Thyroid gland (tissue), 4 donors: ENCODE data around the gene PLN. TPM values are rescaled to one million over a fixed set of nuclear protein-coding genes. Genes with fewer than 3 reads are reported as not detected.

Experiments
- DNase-seq, 2 donors: peaks; one replicate each; pipeline ENCODE4 v3.0.0-alpha.2; 2019
- H3K27ac ChIP-seq, 3 donors: fragments of 200-600 bp; sonication (generic); 1 replicate in 2 of 3; 2 replicates in 1 of 3; pipeline ENCODE4 v1.5.1; 2016 to 2019; ENCODE audit warnings: mild to moderate bottlenecking in 1 of 3, moderate library complexity in 1 of 3
- H3K27me3 ChIP-seq: fragments of 200-600 bp; sonication (generic); one replicate; pipeline ENCODE4 v1.5.1; 2019
- H3K36me3 ChIP-seq, 2 donors: fragments of 200-600 bp; sonication (generic); one replicate each; pipeline ENCODE4 v1.5.1; 2016 to 2019
- H3K4me1 ChIP-seq, 2 donors: fragments of 200-600 bp; sonication (generic); one replicate each; pipeline ENCODE4 v1.5.1; 2017 to 2019
- H3K4me3 ChIP-seq, 3 donors: fragments of 200-600 bp; sonication (generic); replicated peaks in 1 of 3; 1 replicate in 2 of 3; 2 replicates in 1 of 3; pipeline ENCODE4 v1.5.1; 2016; ENCODE audit warnings: mild to moderate bottlenecking in 1 of 3
- H3K9me3 ChIP-seq: fragments of 200-600 bp; sonication (generic); one replicate; pipeline ENCODE4 v1.5.1; 2017
- CTCF ChIP-seq, 6 experiments: fragments of 200-600 bp in 3 of 6; fragments of 450-650 bp in 3 of 6; sonication (generic) in 3 of 6; IDR thresholded peaks; one replicate each; pipeline ENCODE4 v1.5.1; 2016 to 2019; ENCODE audit warnings: antibody characterized with exemption in 6 of 6, mild to moderate bottlenecking in 2 of 6, inconsistent platforms in 1 of 6, moderate library complexity in 1 of 6
- POLR2A ChIP-seq, 2 donors: fragments of 450-650 bp; IDR thresholded peaks; one replicate each; pipeline ENCODE4 v1.6.1; 2017; ENCODE audit warnings: antibody characterized with exemption in 2 of 2, mild to moderate bottlenecking in 2 of 2, moderate library complexity in 1 of 2
- WGBS, 2 donors: methylation state at CpG; one replicate each; pipeline ENCODE4 v1.1.5; 2017; 5-methylcytosine and 5-hydroxymethylcytosine counted together
- intact Hi-C: fragments of 100-400 bp; cut with DNase I; formaldehyde crosslinking; loops from one replicate; pipeline ENCODE4 v1.15.1; 2023
- total RNA-seq, 4 donors: library from RNA; depleted of rRNA; stranded (reverse); fragments of >200 nt; gene quantifications; one replicate each; pipeline ENCODE4 v1.2.3, GENCODE V29; 2016

The PLN gene
- total RNA-seq, 4 donors from 2014 or later, result 5.7 to 21.8 (median 10.5) TPM

- Histone ChIP-seq H3K4me3 (no peak overlapping the region), H3K27me3 (no peaks in the 10 kb centered on the region), H3K36me3 (no peaks in the 10 kb centered on the region), H3K27ac (no peak overlapping the region), H3K4me1 (no peaks in the 10 kb centered on the region), H3K9me3 (no peaks in the 10 kb centered on the region)
- DNase-seq, result no peak
- intact Hi-C loops, result no loop called here
- TF ChIP-seq CTCF (IDR thresholded peaks at IDR 0.05) (no peak), POLR2A (IDR thresholded peaks at IDR 0.05) (no peak)
- WGBS, 2 donors, result 72 to 73% methylated on average over 6 of the region's 6 CpGs
Observed at GRCh38 chr6:118558464-118559217, 10.5 kb downstream of the PLN start.

- TF ChIP-seq CTCF (IDR thresholded peaks at IDR 0.05), result no peak
- no peak for TF ChIP-seq POLR2A (IDR thresholded peaks at IDR 0.05)
- intact Hi-C loops, result no loop called here
- Histone ChIP-seq H3K36me3 (no peaks in the 10 kb centered on the region), H3K4me1 (no peaks in the 10 kb centered on the region), H3K27ac (no peak overlapping the region), H3K27me3 (no peaks in the 10 kb centered on the region), H3K9me3 (no peaks in the 10 kb centered on the region), H3K4me3 (no peak overlapping the region)
- no peak for DNase-seq
Observed at GRCh38 chr6:118559659-118560058, 11.6 kb downstream of the PLN start.

DNA sequence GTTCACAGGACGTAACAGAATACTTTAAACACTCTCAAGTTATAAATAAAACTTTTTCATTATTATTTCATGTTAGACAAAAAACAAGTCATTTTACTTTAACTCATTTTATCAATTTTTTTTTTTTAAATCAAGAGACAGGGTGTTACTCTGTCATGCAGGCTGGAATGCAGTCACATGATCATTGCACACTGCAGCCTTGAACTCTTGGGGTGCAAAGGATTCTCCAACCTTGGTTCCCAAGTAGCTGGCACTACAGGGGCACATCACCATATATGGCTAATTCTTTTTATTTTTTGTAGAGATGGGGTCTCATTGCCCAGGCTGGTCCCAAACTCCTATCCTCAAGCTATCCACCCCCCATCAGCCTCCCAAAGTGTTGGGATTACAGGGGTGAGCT, 14.2 kb downstream of the PLN start:
- DNase-seq, result no peak
- H3K4me1 ChIP-seq, result no peaks in the 10 kb centered on the region

GRCh38 chr6:118562959-118563358, 14.9 kb downstream of the PLN start:
- no peaks in the 10 kb centered on the region for H3K4me1 ChIP-seq
- no peak for DNase-seq
- no peaks in the 10 kb centered on the region for H3K9me3 ChIP-seq
- no peaks in the 10 kb centered on the region for H3K27me3 ChIP-seq
- H3K36me3 ChIP-seq, result no peaks in the 10 kb centered on the region
- WGBS, 2 donors, result 92 to 95% methylated on average over 1 of the region's 1 CpG
- intact Hi-C loops, result no loop called here
- no peak overlapping the region for H3K27ac ChIP-seq
- TF ChIP-seq CTCF (IDR thresholded peaks at IDR 0.05) (no peak), POLR2A (IDR thresholded peaks at IDR 0.05) (no peak)
- no peak overlapping the region for H3K4me3 ChIP-seq

More for the DNA sequence above, 14.2 kb downstream of the PLN start:
- Histone ChIP-seq H3K36me3 (no peaks in the 10 kb centered on the region), H3K4me3 (no peak overlapping the region), H3K9me3 (no peaks in the 10 kb centered on the region), H3K27me3 (no peaks in the 10 kb centered on the region), H3K27ac (no peak overlapping the region)
- no peak for TF ChIP-seq CTCF (IDR thresholded peaks at IDR 0.05)
- TF ChIP-seq POLR2A (IDR thresholded peaks at IDR 0.05), result no peak
- intact Hi-C loops, result no loop called here
- WGBS, 2 donors, result 92 to 95% methylated on average over 1 of the region's 1 CpG

GRCh38 chr6:118565311-118565960, 17.3 kb downstream of the PLN start:
- H3K9me3 ChIP-seq, result no peaks in the 10 kb centered on the region
- DNase-seq, result no peak
- H3K4me1 ChIP-seq, result no peaks in the 10 kb centered on the region
- TF ChIP-seq CTCF (IDR thresholded peaks at IDR 0.05) (no peak), POLR2A (IDR thresholded peaks at IDR 0.05) (no peak)
- H3K27ac ChIP-seq, result no peak overlapping the region
- no peaks in the 10 kb centered on the region for H3K36me3 ChIP-seq
- H3K27me3 ChIP-seq, result no peaks in the 10 kb centered on the region
- 85 to 91% methylated on average over 5 of the region's 5 CpGs for WGBS, 2 donors
- intact Hi-C loops, result no loop called here
- H3K4me3 ChIP-seq, result no peak overlapping the region
